ENCODE measurements around the gene EEA1. TPM values are rescaled to one million over a fixed set of nuclear protein-coding genes. Genes with fewer than 3 reads are reported as not detected.
A peak's percentile ranks its signal among the peaks of the same experiment; 100 is the strongest.

EEA1 gene
- total RNA-seq, 1 donor from 2014 or later: 22.1 TPM

DNA sequence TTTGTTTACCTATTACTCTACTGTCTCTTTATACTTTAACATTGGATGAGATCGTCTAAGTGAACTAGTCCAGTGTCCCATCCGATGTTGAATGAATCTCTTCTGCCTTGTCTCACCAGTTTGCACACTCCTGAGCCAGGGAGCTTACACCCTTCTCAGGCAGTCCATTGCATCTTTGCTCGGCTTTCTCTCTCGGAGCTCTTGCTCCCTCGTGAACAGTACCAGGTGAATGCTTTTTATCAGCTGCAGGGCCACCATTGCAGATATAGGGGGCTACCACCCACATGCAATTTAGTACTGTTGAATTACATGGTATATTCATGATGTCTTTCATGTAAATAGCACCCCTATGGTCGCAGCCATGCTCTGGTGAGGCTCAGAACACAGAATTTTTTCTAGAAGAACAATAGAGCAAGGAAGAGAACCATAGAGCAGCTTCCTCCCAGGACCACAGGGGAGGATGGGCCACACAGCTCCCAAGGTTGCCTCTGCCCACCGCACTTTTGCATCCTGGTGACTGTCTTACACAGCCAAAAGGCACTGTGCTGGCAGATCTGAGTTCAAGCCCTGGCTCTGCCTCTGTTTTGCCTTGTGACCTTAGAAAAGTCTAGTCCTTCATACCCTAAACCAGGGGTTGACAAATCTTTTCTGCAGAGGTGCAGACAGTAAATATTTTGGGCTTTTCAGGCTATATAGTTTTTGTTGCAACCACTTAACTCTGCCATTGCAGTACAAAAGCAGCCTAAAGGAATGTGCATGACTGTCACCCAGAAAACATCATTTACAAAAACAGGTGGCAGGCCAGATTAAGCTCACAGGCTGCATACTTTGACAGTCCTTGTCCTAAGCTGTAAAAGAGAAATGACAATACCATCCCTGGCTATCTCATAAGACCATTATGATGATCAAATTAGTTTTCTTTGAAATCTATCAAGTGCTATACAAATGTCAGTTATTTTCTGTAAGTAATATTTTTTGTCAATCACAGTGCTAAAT is 190.9 kb downstream of the EEA1 start:
- no peak for ATAC-seq (ENCODE audit: poor library complexity)
- intact Hi-C loops (cut with DNase I): no loop called here
- no peak for DNase-seq

DNA sequence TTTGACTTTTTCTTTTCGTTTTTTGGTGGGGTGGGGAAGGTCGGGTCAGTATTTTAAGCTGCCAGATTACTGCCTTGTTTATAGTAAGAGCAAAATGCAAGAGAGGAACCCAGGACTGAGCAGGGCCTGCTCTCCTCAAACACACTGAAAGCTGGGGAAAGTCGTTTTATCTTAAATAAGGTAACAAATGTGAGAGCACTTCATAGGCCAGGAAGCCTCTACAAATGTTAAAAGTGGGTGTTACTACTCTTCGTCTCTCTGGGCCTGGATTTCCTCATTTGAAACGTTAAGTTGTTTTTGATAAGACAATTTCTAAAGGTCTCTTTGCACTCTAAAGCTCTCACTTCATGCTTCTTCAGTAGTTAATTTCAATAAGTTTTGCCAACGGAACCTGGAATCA is 192.5 kb downstream of the EEA1 start:
- ATAC-seq (ENCODE audit: poor library complexity): no peak
- intact Hi-C loops (cut with DNase I): no loop called here
- DNase-seq: no peak

DNA sequence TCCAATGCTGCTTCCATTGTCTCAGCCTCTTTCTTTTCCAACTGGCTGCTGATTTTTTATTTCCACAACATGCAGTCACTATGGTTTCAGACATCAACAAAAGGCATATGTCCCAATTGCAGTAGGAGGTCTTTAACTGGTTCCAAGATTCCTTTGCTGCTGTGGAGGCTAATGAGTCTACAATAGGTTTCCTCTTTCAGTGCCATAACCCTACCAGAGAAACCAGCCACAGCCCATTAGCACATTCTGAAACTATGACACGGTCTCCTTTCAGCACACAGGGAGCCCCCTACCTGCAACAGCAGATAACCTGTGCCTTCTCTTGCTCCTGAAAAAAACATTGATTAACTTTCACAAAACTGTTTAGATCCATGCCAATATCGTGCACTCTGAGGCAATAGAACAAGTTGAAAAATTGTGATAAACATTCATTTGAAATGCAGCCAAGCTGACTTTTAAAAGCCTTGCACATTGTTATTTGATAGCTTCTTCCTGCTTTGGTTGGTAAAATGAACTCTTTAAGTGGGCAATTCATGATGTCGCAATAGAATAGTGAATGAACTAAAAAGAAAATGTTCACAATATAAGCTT is 193.9 kb downstream of the EEA1 start:
- ATAC-seq (ENCODE audit: poor library complexity) (peak; percentile 64), DNase-seq (no peak)
- intact Hi-C loops (cut with DNase I): no loop called here

DNA sequence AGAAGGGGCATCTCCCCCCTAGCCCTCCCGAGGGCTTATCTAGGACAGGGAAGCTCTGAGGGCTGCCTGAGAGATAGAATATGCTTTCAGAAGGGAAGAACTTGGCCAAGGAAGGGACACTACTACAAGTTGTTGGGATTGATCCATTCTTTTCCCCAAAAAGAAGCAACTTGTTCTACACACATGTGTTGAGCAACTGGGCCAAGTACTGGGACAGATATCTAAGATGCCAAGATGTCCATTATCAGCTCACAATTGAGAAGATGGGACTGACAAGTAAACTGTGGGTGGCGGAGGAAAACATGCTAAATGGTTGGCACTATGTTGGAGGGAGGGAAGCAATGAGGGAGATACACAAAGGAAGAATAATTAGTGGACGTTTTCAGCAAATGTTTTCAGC is 195.4 kb downstream of the EEA1 start:
- ATAC-seq (ENCODE audit: poor library complexity) (no peak), DNase-seq (no peak)
- intact Hi-C loops (cut with DNase I): no loop called here

DNA sequence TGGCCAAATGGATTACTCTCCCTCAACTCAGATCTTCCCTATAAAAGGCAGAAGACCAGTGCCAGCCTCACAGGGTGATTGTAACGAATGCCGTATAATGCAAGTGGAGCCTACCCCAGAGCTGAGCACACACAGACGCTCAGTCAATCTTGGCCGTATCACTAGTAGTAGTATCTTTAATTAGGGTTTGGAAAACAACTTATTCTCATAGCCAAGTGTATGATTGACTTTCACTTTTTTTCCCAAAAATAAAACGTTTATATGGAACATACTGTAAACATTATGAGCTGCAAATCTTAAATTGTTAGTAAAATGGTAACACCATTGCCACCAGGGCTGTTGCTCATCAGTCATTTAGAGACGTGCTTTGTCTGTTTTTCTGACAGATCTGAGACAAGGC is 195.9 kb downstream of the EEA1 start:
- DNase-seq: no peak
- ATAC-seq (ENCODE audit: poor library complexity): no peak
- intact Hi-C loops (cut with DNase I): no loop called here

DNA sequence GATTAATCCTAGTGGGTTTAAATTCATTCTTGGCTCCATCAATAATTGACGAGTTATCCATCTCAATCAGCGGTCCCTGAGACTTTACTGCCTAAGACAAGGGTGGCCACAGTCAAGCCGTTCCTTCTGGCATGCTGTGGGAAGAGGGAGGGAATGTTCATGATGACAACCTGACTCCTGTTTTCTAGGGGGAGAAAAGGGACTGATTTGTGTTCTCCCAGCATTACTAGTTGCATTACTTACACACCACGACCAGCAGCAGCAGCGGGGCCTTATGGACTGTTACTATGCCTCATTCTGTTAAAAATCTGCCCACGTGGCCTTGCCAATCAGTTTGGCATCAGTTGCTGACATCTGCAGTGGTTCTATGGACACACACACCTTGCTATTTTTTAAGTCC is 196.4 kb downstream of the EEA1 start:
- DNase-seq (no peak), ATAC-seq (ENCODE audit: poor library complexity) (no peak)
- intact Hi-C loops (cut with DNase I): no loop called here

DNA sequence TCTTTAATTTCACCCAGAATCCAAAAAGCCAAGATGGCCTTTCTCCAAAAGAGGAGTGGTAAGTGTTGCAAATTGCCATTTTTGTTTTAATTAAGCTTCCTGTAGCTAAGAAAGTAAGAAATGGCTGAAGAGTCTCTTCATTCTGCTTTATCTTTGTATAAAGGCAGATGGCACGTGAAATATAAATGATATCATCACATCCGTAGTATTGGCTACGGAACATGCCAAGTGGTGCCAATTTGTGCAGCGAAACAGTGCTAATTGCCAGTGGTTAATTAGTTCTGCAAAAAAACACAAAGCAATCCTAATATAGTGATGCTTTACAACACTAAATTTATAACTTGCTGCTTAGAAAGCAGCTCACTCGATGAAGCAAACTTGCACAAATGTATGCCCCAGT is 196.9 kb downstream of the EEA1 start:
- intact Hi-C loops (cut with DNase I): no loop called here
- no peak for ATAC-seq (ENCODE audit: poor library complexity)

DNA sequence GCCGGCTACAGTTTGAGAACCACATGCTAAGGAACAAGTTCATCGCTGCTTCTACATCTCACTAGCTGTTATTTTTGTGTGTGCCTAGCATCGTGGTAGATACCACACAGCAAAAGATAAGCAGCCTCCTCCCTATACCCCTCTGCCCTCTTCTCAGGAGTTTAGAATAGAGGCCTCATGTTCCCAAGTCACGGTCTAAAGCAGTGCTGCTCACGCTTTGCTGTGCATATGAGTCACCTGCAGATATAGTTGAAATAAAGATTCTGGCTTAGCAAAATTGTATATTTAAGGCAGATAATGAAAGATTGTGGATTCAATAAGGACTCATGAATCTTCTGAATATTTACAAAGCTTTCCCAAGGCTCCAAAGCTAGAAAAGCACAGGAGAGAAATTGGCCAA is 198.3 kb downstream of the EEA1 start:
- intact Hi-C loops (cut with DNase I): no loop called here

More for the DNA sequence above, 196.9 kb downstream of the EEA1 start:
- no peak for DNase-seq

DNA sequence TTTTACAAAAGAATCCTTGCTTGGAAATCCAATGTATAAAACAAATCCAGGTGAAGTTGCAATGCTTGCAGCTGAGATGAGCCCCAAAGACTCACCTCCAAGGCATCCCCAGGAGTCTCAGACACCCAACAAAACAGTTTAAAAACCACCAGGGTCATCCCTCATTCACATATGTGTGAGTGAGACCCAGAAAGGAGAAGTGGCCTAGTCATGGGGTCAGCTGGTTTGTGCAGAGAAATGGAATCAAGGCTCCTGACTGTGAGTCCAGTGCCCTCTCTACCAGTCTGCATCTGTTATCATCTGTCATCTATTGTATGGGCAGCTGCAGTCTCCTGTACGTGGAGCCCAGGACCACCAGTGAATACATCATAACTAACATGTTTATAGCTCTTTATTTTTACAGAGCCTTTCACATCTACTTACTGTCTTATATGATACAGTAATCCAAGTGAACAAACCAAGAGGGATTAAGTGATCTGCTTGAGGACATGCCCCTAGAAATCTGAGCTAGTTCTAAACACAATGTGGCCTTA is 199.3 kb downstream of the EEA1 start:
- intact Hi-C loops (cut with DNase I): no loop called here
- no peak for ATAC-seq (ENCODE audit: poor library complexity)

More for the DNA sequence above, 198.3 kb downstream of the EEA1 start:
- DNase-seq: no peak
- ATAC-seq (ENCODE audit: poor library complexity): no peak

DNA sequence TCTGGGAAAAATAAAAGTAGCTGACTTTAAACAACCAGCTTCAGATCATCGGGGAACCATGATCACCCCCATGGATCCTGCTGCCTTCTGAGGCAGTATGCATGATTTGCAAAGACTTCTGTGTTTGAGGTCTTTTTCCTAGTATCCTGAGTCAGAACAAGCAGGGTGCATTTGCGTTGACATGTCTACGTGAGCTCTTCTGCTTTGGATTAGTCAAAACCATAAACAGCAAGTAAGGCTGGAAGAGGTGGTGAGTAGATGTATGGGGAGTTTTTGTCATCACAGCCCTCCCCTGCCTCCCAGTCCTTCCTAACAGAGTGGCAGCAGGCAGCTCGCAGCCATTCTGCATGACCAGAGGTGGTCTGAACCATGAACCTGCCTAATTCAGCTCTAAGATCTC is 202.2 kb downstream of the EEA1 start:
- ATAC-seq (ENCODE audit: poor library complexity): no peak
- DNase-seq: no peak
- intact Hi-C loops (cut with DNase I): no loop called here

More for the DNA sequence above, 199.3 kb downstream of the EEA1 start:
- DNase-seq: no peak

DNA sequence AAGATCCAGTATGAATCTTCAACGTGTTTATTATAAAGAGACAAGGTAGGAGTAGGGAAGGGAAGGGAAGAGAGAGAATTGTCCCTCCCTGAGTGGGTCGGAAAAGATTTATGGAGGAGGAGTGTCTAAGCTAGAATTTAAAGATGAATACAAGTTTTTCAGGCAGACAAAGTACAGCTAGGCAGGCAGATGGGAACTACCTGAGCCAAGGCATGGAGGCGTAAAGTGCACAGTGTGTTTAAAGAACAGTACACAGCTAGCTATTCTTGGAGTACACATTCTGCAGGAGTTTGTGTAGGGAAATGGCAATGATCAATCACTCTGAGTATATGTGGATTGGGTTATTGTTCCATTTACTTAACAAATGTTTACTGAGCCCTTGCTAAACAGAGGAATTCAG is 206.2 kb downstream of the EEA1 start:
- ATAC-seq (ENCODE audit: poor library complexity) (no peak), DNase-seq (no peak)
- intact Hi-C loops (cut with DNase I): no loop called here

DNA sequence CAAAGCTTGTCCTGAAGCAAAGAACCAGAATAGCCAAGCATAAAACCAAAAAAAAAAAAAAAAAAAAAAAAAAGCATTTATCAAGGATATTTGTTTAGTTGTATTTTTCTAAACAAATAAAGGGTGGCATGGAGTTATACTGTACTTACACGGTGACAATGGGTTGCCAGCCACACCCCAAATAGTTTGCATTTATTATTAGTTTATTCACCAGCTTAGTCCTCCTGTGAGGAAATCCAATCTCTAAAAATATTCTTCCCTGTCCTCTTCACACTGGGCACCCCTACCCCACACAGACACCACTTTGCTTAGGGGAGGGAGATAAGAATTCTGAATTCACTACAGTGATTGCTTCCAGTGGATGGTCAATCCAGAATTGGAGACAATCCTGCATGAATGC is 207.4 kb downstream of the EEA1 start:
- intact Hi-C loops (cut with DNase I): no loop called here
- ATAC-seq (ENCODE audit: poor library complexity): no peak
- DNase-seq: no peak

DNA sequence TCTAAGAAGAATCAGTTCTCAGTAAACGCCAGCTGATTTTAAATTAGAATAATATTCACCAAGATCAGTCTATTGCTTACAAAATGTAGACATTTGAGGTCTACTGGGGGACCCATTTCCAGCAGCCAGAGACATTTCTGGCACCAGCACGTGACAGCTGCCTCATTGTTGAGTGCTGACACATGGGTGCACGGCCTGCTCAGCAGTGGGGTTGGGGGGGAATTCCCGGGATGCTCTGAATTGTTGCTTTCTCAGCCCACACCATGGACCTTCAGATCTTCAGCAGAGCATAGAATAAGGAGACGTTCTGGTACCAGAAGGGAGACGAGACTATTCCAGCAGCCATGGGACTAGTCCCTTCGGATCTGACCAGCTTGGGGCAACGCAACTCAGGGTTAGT is 208.0 kb downstream of the EEA1 start:
- intact Hi-C loops (cut with DNase I): no loop called here
- ATAC-seq (ENCODE audit: poor library complexity) (no peak), DNase-seq (no peak)

Other genes starting within 250 kb of the EEA1 start
- not detected for gene PLEKHG7, start 226.3 kb downstream of the EEA1 start, total RNA-seq

Measured in Right ventricle myocardium superior (tissue), 1 donor.